ENCODE results near the gene HEPN1.

GRCh38 chr11:124922831-124923230, 3.8 kb downstream of the HEPN1 start:
- TF ChIP-seq CTCF (conservative IDR thresholded peaks at IDR 0.05) (no peak), ZFX (IDR thresholded peaks at IDR 0.05) (no peak)
